HG03025 (cell line): Measurements from ENCODE around the gene USP11.

Experiments
- ATAC-seq: cut with Tn5 transposase; IDR thresholded peaks from one replicate; pipeline ENCODE4 v1.9.1; 2021; ENCODE audit warnings: mild to moderate bottlenecking, moderate library complexity; ENCODE audit not compliant: unreplicated experiment, low FRiP score

The USP11 gene

DNA sequence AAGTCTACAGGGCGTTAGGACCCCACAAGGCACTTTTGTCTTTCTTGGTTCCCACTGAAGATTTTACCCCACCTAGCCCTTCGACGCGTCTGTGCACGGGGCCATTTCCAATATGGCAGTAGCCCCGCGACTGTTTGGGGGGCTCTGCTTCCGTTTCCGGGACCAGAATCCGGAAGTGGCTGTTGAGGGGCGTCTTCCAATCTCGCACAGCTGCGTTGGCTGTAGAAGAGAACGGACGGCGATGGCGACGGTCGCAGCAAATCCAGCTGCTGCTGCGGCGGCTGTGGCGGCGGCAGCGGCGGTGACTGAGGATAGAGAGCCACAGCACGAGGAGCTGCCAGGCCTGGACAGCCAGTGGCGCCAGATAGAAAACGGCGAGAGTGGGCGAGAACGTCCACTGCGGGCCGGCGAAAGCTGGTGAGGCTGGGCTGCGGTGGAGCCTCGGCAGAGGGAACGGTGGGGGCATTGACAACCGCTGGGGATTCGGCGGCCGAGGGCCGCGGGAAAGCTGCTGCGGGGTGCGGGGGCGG lies at the start of gene USP11:
Gene USP11 (plus strand): TSS at position 207 of the 530 bp plus-strand sequence. CDS start 35 bp downstream, at position 242.
- ATAC-seq = peak; percentile 23

DNA sequence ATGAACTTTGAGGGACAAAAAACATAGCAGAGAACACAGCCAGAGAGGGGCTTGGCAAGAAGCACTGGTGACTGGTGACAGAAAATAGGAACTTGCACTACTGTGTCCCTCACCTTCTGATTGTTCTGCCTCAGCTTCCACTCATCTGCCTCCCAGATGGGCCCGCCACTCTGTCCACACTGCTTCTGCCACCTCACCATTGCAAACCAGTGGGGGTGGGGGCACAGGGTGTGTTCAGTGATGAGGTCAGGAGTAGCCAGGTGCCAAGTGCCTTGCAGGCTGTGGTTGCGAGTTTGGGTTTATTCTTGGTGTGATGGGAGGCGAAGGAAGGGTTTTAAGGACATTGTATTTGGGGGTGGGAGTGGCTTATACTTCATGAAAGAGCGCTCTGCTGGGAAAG lies 48.3 kb upstream of the USP11 start:
- no peak for ATAC-seq

DNA sequence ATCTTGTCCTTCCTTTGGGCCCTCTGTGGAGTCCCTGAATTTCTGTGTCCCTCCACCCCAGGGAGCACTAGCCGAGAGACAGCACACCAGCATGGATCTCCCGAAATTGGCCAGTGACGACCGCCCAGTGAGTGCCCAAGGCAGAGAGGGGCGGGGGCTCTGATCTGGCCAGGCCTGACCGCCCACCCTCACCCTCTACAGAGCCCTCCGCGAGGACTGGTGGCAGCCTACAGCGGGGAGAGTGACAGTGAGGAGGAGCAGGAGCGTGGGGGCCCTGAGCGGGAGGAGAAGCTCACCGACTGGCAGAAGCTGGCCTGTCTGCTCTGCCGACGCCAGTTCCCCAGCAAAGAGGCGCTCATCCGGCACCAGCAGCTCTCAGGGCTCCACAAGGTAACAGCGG lies 47.6 kb upstream of the USP11 start:
- ATAC-seq = no peak

DNA sequence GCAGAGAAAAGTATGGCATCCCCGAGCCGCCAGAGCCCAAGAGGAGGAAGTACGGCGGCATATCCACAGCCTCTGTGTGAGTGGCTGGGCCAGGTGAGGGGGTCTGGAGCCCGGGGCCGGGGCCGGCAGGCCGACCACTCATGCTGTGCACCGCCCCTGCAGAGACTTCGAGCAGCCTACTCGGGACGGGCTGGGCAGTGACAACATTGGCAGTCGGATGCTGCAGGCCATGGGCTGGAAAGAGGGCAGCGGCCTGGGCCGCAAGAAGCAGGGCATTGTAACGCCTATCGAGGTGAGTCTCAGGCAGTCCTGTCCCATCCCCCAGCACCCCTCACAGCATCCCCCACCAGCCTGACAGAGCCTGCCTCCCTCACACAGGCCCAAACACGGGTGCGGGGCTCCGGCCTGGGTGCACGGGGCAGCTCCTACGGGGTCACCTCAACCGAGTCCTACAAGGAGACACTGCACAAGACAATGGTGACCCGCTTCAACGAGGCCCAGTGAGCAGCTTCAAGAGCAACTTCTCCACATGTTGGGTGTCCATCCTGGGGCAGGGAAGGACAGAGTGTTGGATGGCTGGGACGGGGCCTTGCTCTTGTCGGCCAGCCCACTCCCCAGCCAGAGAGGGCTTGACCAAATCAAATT lies 46.6 kb upstream of the USP11 start:
- no peak for ATAC-seq

DNA sequence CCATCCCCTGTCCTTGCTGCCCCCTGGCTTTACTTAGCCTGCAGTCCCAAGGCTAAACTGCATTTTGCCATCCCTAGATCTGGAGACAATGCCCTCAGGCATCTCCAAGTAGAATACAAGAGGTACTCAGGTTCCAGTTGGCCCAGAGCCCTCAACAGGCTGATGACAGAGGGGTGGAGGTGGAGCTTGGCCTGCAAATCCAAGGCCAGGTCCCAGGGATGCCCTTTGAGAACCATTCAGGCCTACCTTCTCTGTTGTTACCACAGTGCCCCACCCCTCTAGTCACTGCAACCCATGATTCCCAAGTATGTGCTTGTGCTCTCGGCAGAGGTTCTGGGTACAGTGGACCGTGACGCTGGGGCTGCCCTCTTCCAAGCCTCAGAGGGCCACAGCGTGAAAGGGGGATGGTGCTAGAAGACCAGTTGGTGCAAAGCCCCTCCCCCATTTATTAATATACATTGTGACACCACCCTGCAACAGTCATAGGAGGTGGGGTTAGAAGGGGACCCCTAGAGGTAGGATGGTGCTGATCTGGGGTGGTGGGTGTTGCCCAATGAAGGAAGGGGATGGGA lies 45.6 kb upstream of the USP11 start:
- ATAC-seq = no peak

DNA sequence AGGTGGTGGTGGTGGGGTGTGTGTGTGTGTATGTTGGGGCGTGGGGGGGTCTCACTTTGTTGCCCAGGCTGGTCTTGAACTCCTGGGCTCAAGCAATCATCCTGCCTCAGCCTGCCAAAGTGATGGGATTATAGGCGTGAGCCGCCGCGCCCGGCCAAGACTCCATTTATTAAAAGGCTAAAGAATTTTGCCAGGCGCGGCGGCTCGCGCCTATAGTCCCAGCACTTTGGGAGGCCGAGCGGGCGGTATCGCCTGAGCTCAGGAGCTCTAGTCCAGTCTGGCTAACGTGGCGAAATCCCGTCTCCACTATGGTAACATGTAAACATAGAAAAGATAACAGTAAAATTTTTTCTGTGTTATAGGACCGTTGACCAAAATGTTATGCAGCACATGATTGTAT lies 42.9 kb upstream of the USP11 start:
- ATAC-seq = no peak

DNA sequence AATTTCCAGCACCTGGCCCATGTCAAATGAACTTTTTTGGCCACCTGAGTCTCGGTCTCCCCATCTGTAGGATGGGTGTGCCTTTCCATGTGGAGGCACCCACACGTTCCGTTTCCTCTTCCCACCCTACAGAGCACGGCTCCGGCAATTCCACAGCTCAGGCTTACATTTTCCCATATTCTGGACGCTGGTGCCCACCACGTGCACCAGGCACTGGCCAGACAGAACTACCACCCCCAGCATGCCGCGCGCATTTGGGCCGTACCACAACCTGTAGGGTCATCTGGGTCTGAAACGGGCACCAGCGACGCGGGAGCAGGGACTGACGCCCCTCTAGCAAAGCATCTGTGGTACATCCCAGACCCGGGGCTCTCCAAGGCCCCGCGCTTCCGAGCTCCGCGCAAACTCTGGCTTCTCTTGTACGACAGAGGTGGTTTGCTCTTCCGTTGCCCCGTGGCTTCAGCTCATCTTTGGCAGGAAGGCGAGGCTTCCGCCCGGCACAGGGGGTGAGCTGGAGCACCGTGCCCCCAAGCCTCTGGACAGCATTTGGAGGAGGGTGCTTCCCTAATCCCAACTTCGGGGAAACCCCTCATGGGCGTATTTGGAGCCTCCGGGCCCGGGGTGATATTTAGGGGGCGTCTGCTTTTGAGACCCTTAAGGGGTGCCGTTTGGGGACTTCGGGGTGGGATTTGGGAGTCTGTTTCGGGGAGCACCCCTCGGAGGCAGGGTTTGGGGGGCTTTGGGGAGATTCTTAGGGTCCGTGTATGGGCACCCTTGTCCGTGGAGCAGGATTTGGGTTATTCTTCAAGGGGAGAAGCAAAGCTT lies 42.2 kb upstream of the USP11 start:
- ATAC-seq = peak; percentile 23

DNA sequence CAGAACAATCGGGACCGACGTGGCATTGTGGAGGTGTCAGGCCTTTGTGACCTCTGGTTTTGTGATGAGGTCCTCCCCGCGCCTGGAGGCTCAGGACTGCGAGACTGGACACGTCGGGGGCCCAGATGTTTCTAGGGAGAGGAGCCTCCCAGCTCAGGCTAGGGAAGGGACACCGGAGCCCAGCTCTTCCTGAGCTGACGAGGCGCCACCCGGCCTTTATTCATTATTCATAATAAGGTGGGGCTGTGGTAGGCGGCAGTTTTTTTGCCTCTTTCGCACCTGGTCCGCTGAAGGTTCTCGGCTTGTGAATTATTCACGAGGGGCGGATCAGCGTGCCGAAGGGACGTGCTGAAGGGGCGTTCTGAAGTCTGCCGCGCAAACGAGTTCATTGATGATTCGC lies 41.5 kb upstream of the USP11 start:
- ATAC-seq = no peak

DNA sequence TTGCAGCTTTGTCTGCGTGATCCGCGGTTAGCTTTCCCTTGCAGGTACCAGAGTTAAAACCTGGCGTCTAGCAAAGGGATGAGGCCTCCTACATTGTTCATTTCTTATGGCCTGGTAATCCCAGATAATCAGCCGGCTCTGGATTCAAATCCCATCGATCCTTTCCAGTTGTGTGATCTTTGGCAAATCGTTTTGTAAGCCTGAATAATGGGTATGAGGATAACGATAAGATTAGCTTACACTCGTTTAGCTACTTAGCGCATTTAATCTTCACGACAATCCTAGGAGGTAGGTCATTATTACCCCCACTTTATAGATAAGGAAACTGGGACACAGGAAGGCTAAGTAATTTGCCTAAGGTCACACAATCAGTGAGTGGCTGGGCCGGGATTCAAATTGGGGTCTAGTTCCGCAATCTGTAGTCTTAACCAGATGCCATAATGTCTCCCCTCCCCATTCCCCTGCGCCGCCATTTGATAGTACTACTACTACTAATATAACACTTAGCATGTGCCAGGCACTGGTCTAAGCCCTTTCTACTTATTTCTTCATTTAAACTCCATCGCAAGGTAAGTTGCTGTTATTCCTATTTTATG lies 40.9 kb upstream of the USP11 start:
- no peak for ATAC-seq

DNA sequence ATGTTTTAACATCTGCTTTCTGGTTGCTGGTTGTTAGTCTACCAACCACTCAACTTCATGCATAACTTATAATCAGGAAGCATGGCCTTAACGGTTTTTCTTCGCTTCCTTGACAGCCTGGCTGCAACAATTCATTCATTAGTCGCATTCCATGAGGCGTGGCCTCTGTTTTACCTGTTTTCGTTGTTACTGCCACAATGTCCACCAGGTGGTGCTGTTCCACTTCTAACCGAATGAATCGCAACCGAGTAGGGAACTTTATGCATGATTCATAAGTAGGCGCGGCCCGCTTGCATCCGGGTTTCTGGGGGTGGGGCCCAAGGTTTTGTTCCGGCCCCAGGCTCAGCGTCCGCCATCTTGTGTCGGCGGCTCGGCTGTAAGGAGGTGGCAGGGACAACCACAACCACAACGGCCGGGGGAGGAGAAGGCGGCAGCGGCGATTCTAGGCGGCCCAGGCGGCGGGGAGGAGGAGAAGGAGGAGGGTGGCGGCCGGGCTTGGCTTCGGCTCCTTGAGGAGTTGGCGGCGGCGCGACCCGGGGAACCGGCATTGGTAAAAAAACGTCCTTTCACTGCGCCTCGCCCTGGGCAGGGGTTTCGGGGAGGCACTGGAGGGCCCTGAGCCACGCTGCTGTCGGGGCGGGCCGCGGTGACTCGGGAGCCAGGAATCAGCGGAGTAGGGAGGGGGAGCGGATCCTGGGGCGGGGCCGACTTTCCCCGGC lies 39.2 kb upstream of the USP11 start, which contains the start of gene UBA1:
Gene UBA1 (plus strand): TSS at position 355 of the 719 bp plus-strand sequence. CDS start 4,974 bp downstream, outside the sequence.
- ATAC-seq = peak; percentile 89

DNA sequence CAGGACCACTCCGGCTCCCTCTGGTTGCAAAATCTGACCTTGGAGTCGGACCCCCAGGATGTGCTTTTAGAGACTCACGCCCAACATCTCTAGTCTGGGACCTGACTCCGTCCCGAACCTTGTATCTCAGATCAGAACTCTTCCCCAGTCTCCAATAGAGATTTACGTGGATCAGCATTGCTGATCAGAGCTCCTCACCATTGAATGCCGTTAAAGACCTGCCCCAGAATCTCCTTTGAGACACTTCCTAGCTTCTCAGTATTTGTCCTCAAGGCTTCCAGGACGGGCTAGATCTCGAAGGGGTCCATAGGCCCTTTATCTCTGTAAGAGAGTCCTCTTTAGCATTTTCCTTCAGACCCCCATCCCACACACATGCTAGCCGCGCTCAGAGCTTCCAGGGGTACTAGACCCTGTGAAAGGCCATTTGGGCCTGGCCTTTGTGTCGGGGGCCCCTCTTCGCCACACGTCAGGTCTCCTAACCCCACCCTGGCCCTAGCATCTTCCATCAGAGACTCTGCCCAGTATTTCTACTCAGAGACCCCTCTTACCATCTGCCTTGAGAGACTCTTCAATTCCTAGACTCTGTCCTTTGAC lies 38.5 kb upstream of the USP11 start:
- ATAC-seq = no peak

DNA sequence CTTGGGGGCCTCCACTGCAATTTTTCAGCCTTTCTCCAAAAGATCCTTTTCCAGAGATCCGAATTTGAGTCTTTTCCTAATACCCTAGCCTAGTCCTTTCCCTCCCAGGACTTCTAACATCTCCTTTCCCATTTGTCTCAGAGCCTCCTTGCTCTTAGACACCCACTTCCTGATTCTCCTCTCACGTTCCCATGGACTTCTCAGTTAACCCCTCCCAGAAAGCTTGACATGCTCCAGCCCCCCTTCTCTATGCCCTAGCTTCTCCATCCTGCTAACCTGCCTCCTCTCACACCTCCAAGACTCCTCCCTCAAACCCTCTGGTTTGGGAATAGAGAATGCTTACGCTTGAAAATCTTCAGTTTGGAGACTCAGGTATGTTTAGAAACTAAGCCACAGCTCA lies 36.7 kb upstream of the USP11 start:
- no peak for ATAC-seq

DNA sequence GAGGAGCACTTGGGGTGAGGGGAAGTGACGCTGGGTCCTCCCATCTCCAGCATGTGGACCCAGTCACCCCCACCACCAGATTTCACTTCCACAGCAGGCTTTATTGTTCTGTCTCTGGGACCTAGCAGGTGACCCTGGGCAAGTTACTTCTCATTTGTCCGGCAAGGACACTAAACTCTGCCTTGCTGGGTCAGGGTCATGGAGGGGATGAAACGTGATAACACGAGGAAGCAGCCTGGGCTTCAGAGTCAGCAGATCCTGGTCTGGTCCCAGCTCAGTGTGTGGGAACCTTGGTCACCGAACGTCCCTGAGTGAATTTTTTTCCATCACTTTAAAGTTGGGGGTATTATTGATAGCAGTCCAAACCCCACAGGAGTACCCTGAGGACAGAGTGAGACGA lies 35.3 kb upstream of the USP11 start:
- no peak for ATAC-seq

DNA sequence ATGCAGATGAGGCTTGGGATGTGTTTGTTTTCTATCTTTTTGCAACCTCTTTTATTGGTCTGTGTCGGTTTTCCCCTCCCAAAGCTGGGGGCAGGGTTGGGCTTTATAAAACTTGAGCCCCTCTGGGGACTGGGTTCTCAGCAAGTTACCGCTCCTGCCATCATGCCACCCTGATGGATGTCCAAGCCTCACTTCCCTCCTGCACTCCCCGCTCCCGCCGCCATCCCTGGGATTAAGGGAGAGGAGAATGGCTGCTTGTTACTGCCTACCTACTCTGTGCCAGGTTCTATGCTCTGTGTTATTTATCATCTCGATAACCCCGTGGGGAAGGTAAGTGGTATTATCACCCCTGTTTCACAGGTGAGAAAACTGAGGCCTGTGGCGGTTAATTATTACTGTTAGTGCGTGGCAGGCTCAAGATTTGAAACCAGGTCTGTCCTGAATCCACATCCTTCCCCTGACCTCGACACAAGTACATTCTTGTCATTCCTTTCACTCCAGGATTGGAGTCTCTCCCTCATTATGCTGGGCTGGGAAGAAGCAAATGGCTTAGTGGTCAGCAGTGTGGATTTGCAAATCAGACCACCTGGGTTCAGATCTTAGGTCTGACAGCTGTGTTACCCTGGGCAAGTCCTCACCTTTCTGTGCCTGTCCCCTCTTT lies 34.7 kb upstream of the USP11 start:
- no peak for ATAC-seq

DNA sequence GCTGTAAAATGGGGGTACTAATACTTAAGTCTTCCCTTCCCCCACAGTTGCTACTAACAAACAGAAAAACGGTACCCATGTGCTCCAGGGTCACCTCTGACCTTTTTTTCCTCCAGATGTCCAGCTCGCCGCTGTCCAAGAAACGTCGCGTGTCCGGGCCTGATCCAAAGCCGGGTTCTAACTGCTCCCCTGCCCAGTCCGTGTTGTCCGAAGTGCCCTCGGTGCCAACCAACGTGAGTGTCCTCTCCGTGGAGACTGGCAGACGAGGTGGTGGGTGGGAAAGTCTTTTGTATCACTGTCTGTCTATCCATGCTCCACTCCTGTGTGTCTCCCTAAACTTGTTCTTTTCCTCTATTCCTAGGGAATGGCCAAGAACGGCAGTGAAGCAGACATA lies 34.1 kb upstream of the USP11 start:
- no peak for ATAC-seq

DNA sequence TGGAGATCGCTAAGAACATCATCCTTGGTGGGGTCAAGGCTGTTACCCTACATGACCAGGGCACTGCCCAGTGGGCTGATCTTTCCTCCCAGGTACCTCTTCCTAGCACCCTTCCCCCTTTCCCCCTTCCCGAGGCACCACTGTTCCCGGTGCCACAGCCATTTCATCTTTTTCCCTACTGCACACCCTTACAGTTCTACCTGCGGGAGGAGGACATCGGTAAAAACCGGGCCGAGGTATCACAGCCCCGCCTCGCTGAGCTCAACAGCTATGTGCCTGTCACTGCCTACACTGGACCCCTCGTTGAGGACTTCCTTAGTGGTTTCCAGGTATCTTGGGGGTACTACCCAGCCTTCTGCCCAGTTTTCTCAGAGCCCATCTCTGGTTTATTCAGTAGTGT lies 33.5 kb upstream of the USP11 start:
- no peak for ATAC-seq

DNA sequence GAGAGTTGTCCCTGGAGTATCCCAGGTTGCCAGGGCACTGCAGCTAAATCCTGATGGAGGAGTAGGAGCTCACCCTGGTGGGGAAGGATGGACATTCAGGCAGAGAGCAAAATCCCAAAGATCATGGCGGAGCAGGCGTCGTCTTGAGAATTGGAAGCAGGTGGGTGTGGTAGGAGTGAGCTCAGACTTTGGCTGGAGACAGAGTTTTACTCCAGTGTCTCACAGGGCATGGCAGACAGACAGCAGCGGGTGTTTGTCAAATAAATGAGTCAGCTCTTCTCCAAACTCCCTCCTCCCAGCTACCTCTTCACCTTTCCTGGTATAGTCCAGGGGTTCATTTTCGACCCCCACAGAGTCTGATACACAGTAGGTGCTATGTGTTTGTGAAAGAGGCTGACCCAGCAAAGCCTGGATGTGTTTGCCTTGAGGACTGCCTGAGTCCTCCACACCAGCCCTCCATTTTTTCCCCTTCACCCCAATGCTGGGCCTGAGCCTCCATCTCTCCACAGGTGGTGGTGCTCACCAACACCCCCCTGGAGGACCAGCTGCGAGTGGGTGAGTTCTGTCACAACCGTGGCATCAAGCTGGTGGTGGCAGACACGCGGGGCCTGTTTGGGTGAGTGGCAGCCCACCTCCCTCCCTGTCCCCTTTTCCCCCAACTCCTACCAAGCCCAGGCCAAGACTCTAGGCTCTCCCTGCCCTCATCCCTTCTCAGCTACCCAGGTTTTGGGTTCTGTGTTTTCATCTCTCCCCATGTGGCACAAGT lies 32.2 kb upstream of the USP11 start:
- ATAC-seq = no peak

DNA sequence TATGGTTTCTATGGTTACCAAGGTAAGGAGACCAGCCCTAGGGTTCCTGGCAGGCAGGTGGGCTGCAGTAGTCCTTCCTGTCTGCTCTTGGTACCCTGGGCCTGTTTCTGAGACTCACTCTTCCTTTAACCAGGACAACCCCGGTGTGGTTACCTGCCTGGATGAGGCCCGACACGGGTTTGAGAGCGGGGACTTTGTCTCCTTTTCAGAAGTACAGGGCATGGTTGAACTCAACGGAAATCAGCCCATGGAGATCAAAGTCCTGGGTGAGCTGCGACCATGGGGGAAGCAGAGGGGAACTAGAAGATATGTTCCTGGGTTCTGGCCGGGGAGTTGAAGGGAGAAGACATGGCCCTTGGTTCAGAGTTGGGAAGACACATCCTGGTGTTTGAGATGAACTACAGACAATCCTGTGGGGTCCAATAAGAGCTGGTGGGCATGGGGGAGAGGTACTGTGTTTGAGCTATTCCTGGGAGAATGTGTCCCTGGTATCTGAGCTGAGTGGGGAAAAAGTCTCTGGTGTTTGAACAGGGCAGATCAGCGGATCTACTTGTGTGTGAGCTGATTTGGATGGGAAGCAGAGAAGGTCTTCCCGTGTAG lies 31.4 kb upstream of the USP11 start:
- no peak for ATAC-seq
